Astrocyte (in vitro differentiated cells and primary cell): ENCODE results near the gene TOM1L2. TPM values are rescaled to one million over a fixed set of nuclear protein-coding genes. Genes with fewer than 3 reads are reported as not detected.

Experiments used
- DNase-seq: peaks from one replicate; pipeline ENCODE4 v3.0.0-alpha.2; 2010; ENCODE audit warnings: low read depth
- FAIRE-seq: peaks from 2 replicates; lab custom pipeline; 2011; peaks lifted over from hg19 to GRCh38; lab: Jason Lieb, UNC
- H2AFZ ChIP-seq: 2 replicates; pipeline ENCODE4 v1.6.0; 2012; ENCODE audit warnings: low read depth, low read length, inconsistent platforms
- H3K27ac ChIP-seq: 2 replicates; pipeline ENCODE4 v1.5.1; 2011; ENCODE audit warnings: low read depth, low read length, inconsistent platforms
- H3K27me3 ChIP-seq: 2 replicates; pipeline ENCODE4 v1.6.0; 2011; ENCODE audit warnings: low read length, inconsistent platforms; ENCODE audit not compliant: insufficient read depth
- H3K36me3 ChIP-seq: 2 replicates; pipeline ENCODE4 v1.5.1; 2011; ENCODE audit warnings: low read length, inconsistent platforms; ENCODE audit not compliant: insufficient read depth
- H3K4me1 ChIP-seq: 2 replicates; pipeline ENCODE4 v1.5.1; 2011; ENCODE audit warnings: low read length, inconsistent platforms; ENCODE audit not compliant: insufficient read depth
- H3K4me2 ChIP-seq: 2 replicates; pipeline ENCODE4 v1.6.0; 2012; ENCODE audit warnings: low read length, inconsistent platforms
- H3K4me3 ChIP-seq: 2 replicates; pipeline ENCODE4 v1.5.1; 2011; ENCODE audit warnings: low read depth, mild to moderate bottlenecking, low read length, inconsistent platforms; ENCODE audit not compliant: insufficient read depth
- H3K79me2 ChIP-seq: 2 replicates; pipeline ENCODE4 v1.6.0; 2012; ENCODE audit warnings: mild to moderate bottlenecking, low read length, inconsistent platforms; ENCODE audit not compliant: insufficient read depth
- H3K9ac ChIP-seq: 2 replicates; pipeline ENCODE4 v1.6.0; 2012; ENCODE audit warnings: mild to moderate bottlenecking, low read length, inconsistent platforms
- H3K9me3 ChIP-seq: 2 replicates; pipeline ENCODE4 v1.5.1; 2012; ENCODE audit warnings: low read depth, mild to moderate bottlenecking, low read length, inconsistent platforms; ENCODE audit not compliant: insufficient read depth
- H4K20me1 ChIP-seq: 2 replicates; pipeline ENCODE4 v1.6.0; 2012; ENCODE audit warnings: low read length, inconsistent platforms; ENCODE audit not compliant: insufficient read depth
- H3K27ac Mint-ChIP-seq: one replicate; pipeline ENCODE4 v1.8.0; 2021; ENCODE audit warnings: mild to moderate bottlenecking, mixed read lengths; ENCODE audit not compliant: unreplicated experiment
- H3K27me3 Mint-ChIP-seq: one replicate; pipeline ENCODE4 v1.8.0; 2021; ENCODE audit warnings: low read depth, mixed read lengths; ENCODE audit not compliant: unreplicated experiment
- H3K36me3 Mint-ChIP-seq: one replicate; pipeline ENCODE4 v1.8.0; 2021; ENCODE audit warnings: low read depth, mixed read lengths; ENCODE audit not compliant: unreplicated experiment
- H3K4me1 Mint-ChIP-seq: one replicate; pipeline ENCODE4 v1.8.0; 2021; ENCODE audit warnings: low read depth, mixed read lengths; ENCODE audit not compliant: unreplicated experiment
- H3K4me3 Mint-ChIP-seq: one replicate; pipeline ENCODE4 v1.8.0; 2021; ENCODE audit warnings: mild to moderate bottlenecking, moderate library complexity, mixed read lengths; ENCODE audit not compliant: unreplicated experiment
- H3K9me3 Mint-ChIP-seq: one replicate; pipeline ENCODE4 v1.8.0; 2021; ENCODE audit warnings: mild to moderate bottlenecking, mixed read lengths; ENCODE audit not compliant: unreplicated experiment
- EZH2 ChIP-seq: IDR thresholded peaks from 2 replicates; pipeline ENCODE4 v1.6.1; 2012; ENCODE audit warnings: mild to moderate bottlenecking, low read length, inconsistent platforms; ENCODE audit not compliant: insufficient read depth
- total RNA-seq: library from RNA; stranded (reverse); gene quantifications from 2 replicates; pipeline ENCODE4 v1.2.1, GENCODE V29; 2021
- TF ChIP-seq, protein P1 (sequence below): IDR thresholded peaks from 2 replicates; pipeline ENCODE4 v1.5.1; 2011; ENCODE audit warnings: low read depth, mild to moderate bottlenecking, inconsistent platforms, low read length, moderate library complexity; ENCODE audit not compliant: insufficient read depth

The TOM1L2 gene
- total RNA-seq, 1 donor from 2014 or later = 54.4 TPM

DNA sequence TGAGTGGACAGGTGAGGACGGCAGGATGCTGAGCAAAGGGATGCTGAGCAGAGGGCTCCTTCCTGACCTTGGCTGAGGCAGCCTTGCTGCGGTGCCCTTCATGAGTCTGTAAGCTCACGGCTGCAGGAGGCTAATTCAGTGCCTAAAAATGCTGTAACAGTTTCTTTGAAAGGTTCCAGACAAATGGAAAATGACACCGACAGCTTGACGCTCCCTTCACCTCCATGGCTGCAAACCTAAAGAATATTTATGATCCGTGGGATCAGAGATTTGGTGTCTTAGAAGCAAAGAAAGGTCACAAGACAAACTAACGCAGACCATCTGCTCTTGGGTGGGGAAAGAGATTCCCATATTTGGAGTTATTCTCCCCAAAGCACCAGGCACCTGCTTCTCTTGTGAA, 28.0 kb downstream of the TOM1L2 start:
- no peak overlapping the region for H2AFZ ChIP-seq
- Mint-ChIP-seq H3K27ac (peak overlapping the region; percentile 1), H3K27me3 (no peaks in the 10 kb centered on the region), H3K4me1 (peaks cover 43% of the 10 kb centered on the region), H3K36me3 (peaks cover 2% of the 10 kb centered on the region), H3K4me3 (no peak overlapping the region), H3K9me3 (no peaks in the 10 kb centered on the region)
- DNase-seq = no peak
- no peak overlapping the region for H3K4me3 ChIP-seq
- no peak for FAIRE-seq
- H4K20me1 ChIP-seq = peaks cover 12% of the 10 kb centered on the region
- H3K9me3 ChIP-seq = no peaks in the 10 kb centered on the region
- no peak overlapping the region for H3K27ac ChIP-seq
- peaks cover 41% of the 10 kb centered on the region for H3K4me1 ChIP-seq
- no peaks in the 10 kb centered on the region for H3K36me3 ChIP-seq
- H3K4me2 ChIP-seq = no peak overlapping the region
- H3K79me2 ChIP-seq = peaks cover 63% of the 10 kb centered on the region
- no peak overlapping the region for H3K9ac ChIP-seq
- TF ChIP-seq, protein P1, sequence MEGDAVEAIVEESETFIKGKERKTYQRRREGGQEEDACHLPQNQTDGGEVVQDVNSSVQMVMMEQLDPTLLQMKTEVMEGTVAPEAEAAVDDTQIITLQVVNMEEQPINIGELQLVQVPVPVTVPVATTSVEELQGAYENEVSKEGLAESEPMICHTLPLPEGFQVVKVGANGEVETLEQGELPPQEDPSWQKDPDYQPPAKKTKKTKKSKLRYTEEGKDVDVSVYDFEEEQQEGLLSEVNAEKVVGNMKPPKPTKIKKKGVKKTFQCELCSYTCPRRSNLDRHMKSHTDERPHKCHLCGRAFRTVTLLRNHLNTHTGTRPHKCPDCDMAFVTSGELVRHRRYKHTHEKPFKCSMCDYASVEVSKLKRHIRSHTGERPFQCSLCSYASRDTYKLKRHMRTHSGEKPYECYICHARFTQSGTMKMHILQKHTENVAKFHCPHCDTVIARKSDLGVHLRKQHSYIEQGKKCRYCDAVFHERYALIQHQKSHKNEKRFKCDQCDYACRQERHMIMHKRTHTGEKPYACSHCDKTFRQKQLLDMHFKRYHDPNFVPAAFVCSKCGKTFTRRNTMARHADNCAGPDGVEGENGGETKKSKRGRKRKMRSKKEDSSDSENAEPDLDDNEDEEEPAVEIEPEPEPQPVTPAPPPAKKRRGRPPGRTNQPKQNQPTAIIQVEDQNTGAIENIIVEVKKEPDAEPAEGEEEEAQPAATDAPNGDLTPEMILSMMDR = no peak
- TF ChIP-seq EZH2 = no peak
- H3K27me3 ChIP-seq = no peaks in the 10 kb centered on the region

DNA sequence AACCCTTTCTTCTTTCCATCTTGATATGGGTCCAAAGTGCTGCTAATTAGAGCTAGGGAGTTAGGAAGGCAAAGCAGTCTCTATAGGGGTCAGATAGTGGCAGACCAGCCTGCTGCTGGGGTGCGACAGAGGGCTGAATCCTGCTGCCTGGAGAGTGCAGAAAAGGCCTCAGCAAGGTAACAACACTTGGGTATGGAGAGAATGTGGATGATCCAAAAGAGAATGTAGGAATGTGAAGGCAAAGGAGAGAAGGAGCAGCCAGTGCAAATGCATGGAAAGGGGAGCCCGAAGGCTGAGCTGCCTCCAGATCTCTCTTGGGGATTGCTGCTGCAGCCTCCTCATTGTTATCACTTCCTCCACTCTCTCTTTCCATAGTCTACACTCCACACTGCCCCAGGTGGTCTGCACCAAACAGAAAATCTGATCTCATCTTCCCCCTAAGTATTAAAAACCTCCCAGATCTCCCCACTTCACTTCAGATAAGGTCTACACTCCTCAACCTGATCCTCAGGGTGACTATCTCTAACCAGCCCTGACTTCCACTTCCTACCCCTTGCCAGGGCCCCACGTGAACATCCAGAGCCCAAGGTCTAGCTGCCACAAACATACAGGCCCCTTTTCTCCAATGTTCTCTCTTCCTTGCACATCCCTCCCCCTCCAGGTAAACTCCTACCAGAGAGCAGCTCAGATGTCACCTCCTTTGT, 28.8 kb downstream of the TOM1L2 start:
- Mint-ChIP-seq H3K4me3 (peak overlapping the region; percentile 20), H3K27ac (peak overlapping the region; percentile 1), H3K36me3 (peaks cover 2% of the 10 kb centered on the region), H3K4me1 (peaks cover 50% of the 10 kb centered on the region), H3K9me3 (no peaks in the 10 kb centered on the region), H3K27me3 (no peaks in the 10 kb centered on the region)
- H3K9me3 ChIP-seq = no peaks in the 10 kb centered on the region
- H4K20me1 ChIP-seq = peaks cover 4% of the 10 kb centered on the region
- no peak overlapping the region for H2AFZ ChIP-seq
- H3K4me2 ChIP-seq = peak overlapping the region; percentile 72
- H3K9ac ChIP-seq = no peak overlapping the region
- H3K79me2 ChIP-seq = peaks cover 62% of the 10 kb centered on the region
- peaks cover 41% of the 10 kb centered on the region for H3K4me1 ChIP-seq
- H3K4me3 ChIP-seq = peak overlapping the region; percentile 27
- peak overlapping the region; percentile 55 for H3K27ac ChIP-seq
- H3K27me3 ChIP-seq = no peaks in the 10 kb centered on the region
- FAIRE-seq = no peak
- DNase-seq = no peak
- no peak for TF ChIP-seq EZH2
- TF ChIP-seq, protein P1 = no peak
- H3K36me3 ChIP-seq = no peaks in the 10 kb centered on the region

DNA sequence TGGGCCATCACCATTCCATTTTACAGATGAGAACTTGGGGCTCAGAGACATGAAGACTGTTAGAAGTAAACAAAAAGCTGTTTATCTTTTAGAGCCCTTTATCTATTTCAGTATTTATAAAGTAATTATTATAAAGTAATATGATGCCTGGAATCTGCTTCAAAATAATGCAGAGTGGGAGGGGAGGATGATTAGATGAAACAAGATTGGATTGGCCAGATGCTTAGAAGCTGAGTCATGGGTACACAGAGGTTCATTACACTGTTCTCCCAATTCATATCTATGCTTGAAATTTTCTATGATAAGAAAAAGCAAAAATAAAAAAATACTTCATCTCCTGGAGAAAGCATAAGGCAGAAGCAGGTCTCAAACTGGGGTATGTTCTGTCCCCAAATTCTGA, 29.4 kb downstream of the TOM1L2 start:
- Mint-ChIP-seq H3K27ac (no peak overlapping the region), H3K9me3 (no peaks in the 10 kb centered on the region), H3K4me3 (no peak overlapping the region), H3K4me1 (peaks cover 56% of the 10 kb centered on the region), H3K27me3 (no peaks in the 10 kb centered on the region), H3K36me3 (peaks cover 2% of the 10 kb centered on the region)
- FAIRE-seq (no peak), DNase-seq (peak; percentile 58)
- peak overlapping the region; percentile 72 for H3K4me2 ChIP-seq
- peak overlapping the region; percentile 55 for H3K27ac ChIP-seq
- peaks cover 40% of the 10 kb centered on the region for H3K4me1 ChIP-seq
- TF ChIP-seq, protein P1 = no peak
- TF ChIP-seq EZH2 = no peak
- H3K27me3 ChIP-seq = no peaks in the 10 kb centered on the region
- no peaks in the 10 kb centered on the region for H3K36me3 ChIP-seq
- H3K79me2 ChIP-seq = peaks cover 68% of the 10 kb centered on the region
- peaks cover 4% of the 10 kb centered on the region for H4K20me1 ChIP-seq
- H3K4me3 ChIP-seq = peak overlapping the region; percentile 27
- no peak overlapping the region for H3K9ac ChIP-seq
- no peaks in the 10 kb centered on the region for H3K9me3 ChIP-seq
- no peak overlapping the region for H2AFZ ChIP-seq
